Left lung (tissue), 10 donors: ENCODE results near the gene RIMS1. TPM values are rescaled to one million over a fixed set of nuclear protein-coding genes. Genes with fewer than 3 reads are reported as not detected.

Source experiments
- ATAC-seq: fragments of 200-7000 bp; cut with Tn5 transposase; one replicate; pipeline ENCODE4 v1.9.1; 2020; ENCODE audit warnings: moderate library complexity
- DNase-seq, 4 donors: peaks; one replicate each; pipeline ENCODE4 v3.0.0-alpha.2; 2013 to 2020
- H3K27ac ChIP-seq, 2 donors: fragments of 200-600 bp; sonication (generic) in 1 of 2; one replicate each; pipeline versions ENCODE4 v1.5.0 to v1.8.0; 2020 to 2021
- H3K27me3 ChIP-seq, 2 donors: fragments of 200-600 bp; sonication (generic) in 1 of 2; one replicate each; pipeline versions ENCODE4 v1.5.0 to v1.8.0; 2020 to 2021
- H3K36me3 ChIP-seq, 2 donors: fragments of 200-600 bp; sonication (generic) in 1 of 2; one replicate each; pipeline versions ENCODE4 v1.5.0 to v1.8.0; 2020 to 2021
- H3K4me1 ChIP-seq, 2 donors: fragments of 200-600 bp; one replicate each; pipeline ENCODE4 v1.8.0; 2021
- H3K4me3 ChIP-seq, 2 donors: fragments of 200-600 bp; sonication (generic) in 1 of 2; one replicate each; pipeline versions ENCODE4 v1.5.0 to v1.8.0; 2020 to 2021; ENCODE audit warnings: mild to moderate bottlenecking in 1 of 2
- H3K9me3 ChIP-seq, 2 donors: fragments of 200-600 bp; sonication (generic) in 1 of 2; one replicate each; pipeline versions ENCODE4 v1.5.0 to v1.8.0; 2020 to 2021
- intact Hi-C, 2 donors: fragments of 100-400 bp; cut with DNase I; formaldehyde crosslinking; loops; one replicate each; pipeline versions ENCODE4 v1.11.2 to v1.14.2; 2022
- polyA plus RNA-seq, 6 donors: library from polyadenylated mRNA; unstranded; fragments of 120-200 nt; gene quantifications; one replicate each; pipeline ENCODE4 v1.2.1, GENCODE V29; 2013; ENCODE audit not compliant: insufficient read length in 6 of 6
- total RNA-seq, 2 donors: library from RNA; stranded (reverse); fragmentation: NEBNext Ultra II Directional; extraction: Animal tissue kit (Norgen Biotek cat#: 25700); gene quantifications; one replicate each; pipeline ENCODE4 v1.2.1, GENCODE V29; 2021
- TF ChIP-seq, protein P1 (sequence below), 2 donors: fragments of 200-600 bp; sonication (generic) in 1 of 2; IDR thresholded peaks; one replicate each; pipeline versions ENCODE4 v1.5.0 to v1.8.0; 2021; ENCODE audit warnings: antibody characterized with exemption in 2 of 2
- donor health status: DM: no; HTN: yes; CAD: no.
- donor health status: DM: no; HTN: no; CAD: no.

RIMS1 gene
- total and polyA plus RNA-seq, 8 donors: 0.50 to 2.0 (median 0.77) TPM

DNA sequence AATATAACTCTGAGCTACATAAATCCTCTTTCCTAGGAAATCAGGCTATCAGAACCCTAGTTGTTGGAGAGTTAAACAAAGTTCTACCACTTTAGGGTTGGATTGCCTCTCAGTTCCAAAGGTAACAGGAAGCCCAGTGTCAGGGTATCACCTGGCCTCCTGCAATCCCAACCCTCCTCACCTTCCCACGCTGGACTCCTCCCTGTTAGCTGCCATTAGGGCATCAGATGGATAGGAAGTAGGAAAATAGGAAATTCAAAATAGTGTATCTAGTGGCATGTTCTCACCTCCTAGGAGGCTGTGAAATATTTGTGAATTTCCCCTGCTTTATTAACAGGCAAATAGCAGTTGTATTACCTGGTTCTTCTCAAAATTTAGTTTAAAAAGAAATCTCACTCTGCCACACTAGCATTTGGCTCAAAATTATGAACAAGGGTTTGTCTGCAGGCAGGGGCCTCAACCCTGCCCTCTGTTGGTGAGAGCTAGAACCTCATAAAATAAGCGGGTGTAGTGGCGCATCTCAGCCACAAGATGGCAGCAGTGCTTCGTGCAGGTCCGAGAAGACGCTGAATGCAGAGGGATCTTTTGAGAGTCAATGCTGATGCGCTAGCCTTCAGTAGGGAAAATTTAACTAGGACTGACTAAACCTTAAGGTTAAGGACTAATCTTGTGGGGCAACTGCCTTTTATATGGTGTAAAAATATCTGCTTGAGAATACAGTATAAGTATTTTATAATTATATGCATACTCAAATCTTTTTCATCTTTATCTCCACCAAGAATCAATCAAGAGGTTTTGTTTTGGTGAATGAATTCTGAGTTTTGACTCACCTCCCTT, 525.7 kb downstream of the RIMS1 start:
- peaks cover 0 to 18% of the 10 kb centered on the region in 2 donors for H3K27me3 ChIP-seq
- no peaks in the 10 kb centered on the region for H3K9me3 ChIP-seq
- H3K27ac ChIP-seq: no peak overlapping the region
- no peaks in the 10 kb centered on the region for H3K4me1 ChIP-seq
- TF ChIP-seq, protein P1, sequence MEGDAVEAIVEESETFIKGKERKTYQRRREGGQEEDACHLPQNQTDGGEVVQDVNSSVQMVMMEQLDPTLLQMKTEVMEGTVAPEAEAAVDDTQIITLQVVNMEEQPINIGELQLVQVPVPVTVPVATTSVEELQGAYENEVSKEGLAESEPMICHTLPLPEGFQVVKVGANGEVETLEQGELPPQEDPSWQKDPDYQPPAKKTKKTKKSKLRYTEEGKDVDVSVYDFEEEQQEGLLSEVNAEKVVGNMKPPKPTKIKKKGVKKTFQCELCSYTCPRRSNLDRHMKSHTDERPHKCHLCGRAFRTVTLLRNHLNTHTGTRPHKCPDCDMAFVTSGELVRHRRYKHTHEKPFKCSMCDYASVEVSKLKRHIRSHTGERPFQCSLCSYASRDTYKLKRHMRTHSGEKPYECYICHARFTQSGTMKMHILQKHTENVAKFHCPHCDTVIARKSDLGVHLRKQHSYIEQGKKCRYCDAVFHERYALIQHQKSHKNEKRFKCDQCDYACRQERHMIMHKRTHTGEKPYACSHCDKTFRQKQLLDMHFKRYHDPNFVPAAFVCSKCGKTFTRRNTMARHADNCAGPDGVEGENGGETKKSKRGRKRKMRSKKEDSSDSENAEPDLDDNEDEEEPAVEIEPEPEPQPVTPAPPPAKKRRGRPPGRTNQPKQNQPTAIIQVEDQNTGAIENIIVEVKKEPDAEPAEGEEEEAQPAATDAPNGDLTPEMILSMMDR (IDR thresholded peaks at IDR 0.05): peak; percentile 97 to 100
- H3K36me3 ChIP-seq: no peaks in the 10 kb centered on the region
- no peak overlapping the region for H3K4me3 ChIP-seq
- DNase-seq: peak; percentile 61 to 89 (median 82)
- intact Hi-C loops: loop anchor here in 1 of 2 donors (5.0 to 10.0 kb wide), 2 partner anchors 720 to 913 kb away; no protein-coding TSS in a partner anchor
- peak; percentile 100 for ATAC-seq

DNA sequence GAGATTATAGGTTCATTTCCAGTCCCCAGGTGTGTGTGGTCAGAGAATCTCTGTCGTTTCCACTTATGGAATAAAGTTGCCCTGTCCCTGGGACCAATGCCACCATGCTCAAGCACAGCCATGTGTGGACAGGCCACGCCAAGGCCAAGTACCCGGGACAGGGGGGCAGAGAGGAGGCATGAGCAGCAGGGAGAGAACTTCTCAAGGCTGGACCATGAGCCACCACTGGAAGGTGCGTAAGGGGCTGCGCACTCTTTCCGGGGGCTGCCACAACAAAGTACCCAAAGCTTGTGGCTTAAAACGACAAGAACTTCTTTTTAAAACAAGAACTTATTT, 526.3 kb downstream of the RIMS1 start:
- H3K36me3 ChIP-seq: no peaks in the 10 kb centered on the region
- DNase-seq: peak in 1 of 4 donors; percentile 67
- no peak for ATAC-seq

DNA sequence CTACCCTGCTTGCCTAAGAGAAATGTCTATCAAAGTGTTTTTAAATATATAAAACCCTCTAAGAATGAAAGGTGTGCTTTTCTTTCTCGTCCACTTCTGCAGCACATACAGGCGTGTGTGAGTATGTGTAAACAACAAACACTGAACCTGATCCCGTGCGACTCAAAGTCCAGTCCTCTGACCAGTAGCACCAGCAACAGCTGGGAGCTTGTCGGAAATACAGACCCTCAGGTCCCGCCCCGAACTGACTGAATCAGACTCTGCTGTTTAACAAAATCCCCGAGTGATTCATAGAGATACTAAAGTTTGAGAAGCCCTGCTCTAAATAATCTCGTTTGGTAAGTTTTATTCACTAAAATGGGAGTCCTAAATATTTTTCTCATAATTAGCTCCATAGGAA, 527.5 kb downstream of the RIMS1 start:
- TF ChIP-seq, protein P1 (IDR thresholded peaks at IDR 0.05): no peak
- Histone ChIP-seq H3K36me3 (no peaks in the 10 kb centered on the region), H3K4me3 (no peak overlapping the region), H3K9me3 (no peaks in the 10 kb centered on the region), H3K27ac (no peak overlapping the region), H3K4me1 (no peaks in the 10 kb centered on the region), H3K27me3 (peaks cover 0 to 18% of the 10 kb centered on the region in 2 donors)
- ATAC-seq: no peak
- no peak for DNase-seq
- intact Hi-C loops: loop anchor here in 1 of 2 donors (5.0 to 10.0 kb wide), 2 partner anchors 718 to 911 kb away; no protein-coding TSS in a partner anchor

More for the DNA sequence above, 526.3 kb downstream of the RIMS1 start:
- H3K27me3 ChIP-seq: peaks cover 0 to 18% of the 10 kb centered on the region in 2 donors
- H3K4me3 ChIP-seq: no peak overlapping the region
- intact Hi-C loops: loop anchor here in 1 of 2 donors (5.0 to 10.0 kb wide), 2 partner anchors 720 to 912 kb away; no protein-coding TSS in a partner anchor
- TF ChIP-seq, protein P1 (IDR thresholded peaks at IDR 0.05): no peak
- no peak overlapping the region for H3K27ac ChIP-seq
- H3K4me1 ChIP-seq: no peaks in the 10 kb centered on the region
- no peaks in the 10 kb centered on the region for H3K9me3 ChIP-seq

DNA sequence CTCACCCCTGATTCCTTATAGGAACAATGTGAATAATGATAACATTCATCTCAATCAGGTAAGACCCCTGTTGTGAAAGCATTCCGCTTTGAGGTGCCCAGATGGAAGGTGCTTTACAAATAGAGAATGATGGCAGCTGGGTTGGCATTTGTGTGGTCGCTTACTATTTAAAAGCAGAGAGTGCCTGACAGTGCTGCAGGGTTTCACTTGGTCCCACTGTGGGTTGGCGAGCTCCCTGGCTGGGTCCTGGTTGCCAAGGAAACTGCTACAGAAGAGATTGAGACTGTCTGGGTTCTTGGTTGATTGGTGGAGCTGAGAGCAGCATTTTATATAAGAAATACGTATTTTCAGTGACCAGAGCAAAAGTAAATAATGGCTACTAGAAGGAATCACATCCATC, 528.3 kb downstream of the RIMS1 start:
- ATAC-seq: no peak
- H3K9me3 ChIP-seq: no peaks in the 10 kb centered on the region
- no peaks in the 10 kb centered on the region for H3K4me1 ChIP-seq
- H3K4me3 ChIP-seq: no peak overlapping the region
- H3K27ac ChIP-seq: no peak overlapping the region
- DNase-seq: no peak
- TF ChIP-seq, protein P1 (IDR thresholded peaks at IDR 0.05): no peak
- intact Hi-C loops: loop anchor here in 1 of 2 donors (5.0 to 10.0 kb wide), 2 partner anchors 718 to 910 kb away; no protein-coding TSS in a partner anchor
- H3K27me3 ChIP-seq: peaks cover 0 to 18% of the 10 kb centered on the region in 2 donors
- no peaks in the 10 kb centered on the region for H3K36me3 ChIP-seq

DNA sequence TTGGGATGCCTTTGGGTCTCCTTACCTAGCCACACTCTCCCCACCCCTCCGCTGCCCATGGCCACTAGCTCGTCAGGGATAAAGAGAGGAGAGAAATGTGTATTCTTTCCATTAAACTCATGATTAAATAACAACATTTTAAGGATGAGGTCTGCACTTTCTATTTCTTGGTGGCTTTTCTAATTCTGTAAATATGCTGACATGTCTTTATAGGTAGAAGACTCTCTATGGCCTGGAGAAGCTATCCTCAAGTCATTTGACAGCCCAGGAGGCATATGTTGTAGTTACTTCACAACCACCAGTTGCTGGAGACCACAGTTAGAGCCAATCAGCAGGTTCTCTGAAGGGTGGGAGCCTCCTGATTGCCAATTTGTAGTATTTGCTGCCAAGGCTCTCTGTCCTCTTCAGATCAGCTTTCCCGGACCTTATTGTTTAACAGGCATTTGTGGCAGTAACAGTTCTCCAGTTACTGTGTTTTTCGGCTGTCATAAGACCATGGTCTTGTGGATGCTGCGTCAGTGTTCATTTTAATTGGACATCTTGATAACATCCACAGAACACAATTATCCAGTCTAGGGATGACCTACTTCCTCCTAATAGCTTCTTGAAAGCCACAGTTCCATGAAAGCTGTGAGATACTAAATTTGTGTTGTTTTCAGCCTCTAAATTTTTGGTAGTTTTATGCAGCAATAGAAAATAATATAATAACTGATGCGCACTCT, 530.6 kb downstream of the RIMS1 start:
- H3K9me3 ChIP-seq: no peaks in the 10 kb centered on the region
- TF ChIP-seq, protein P1 (IDR thresholded peaks at IDR 0.05): no peak
- intact Hi-C loops: loop anchor here in 1 of 2 donors (10.0 kb wide), 1 partner anchor 908 kb away; no protein-coding TSS in a partner anchor
- no peaks in the 10 kb centered on the region for H3K36me3 ChIP-seq
- H3K4me1 ChIP-seq: no peaks in the 10 kb centered on the region
- no peak overlapping the region for H3K4me3 ChIP-seq
- no peak overlapping the region for H3K27ac ChIP-seq
- H3K27me3 ChIP-seq: peaks cover 0 to 18% of the 10 kb centered on the region in 2 donors
- ATAC-seq: no peak
- no peak for DNase-seq
